Coronary artery (tissue), 2 donors: ENCODE results near the gene ENAM.
"Not testable (repeated sequence)": the region's sequence is repeated elsewhere in the genome, so short reads cannot be mapped to it uniquely, and the experiment has no call there.

Experiments used
- DNase-seq: peaks from one replicate; pipeline ENCODE4 v3.0.0-alpha.2; 2017; ENCODE audit warnings: low spot score
- H3K27ac ChIP-seq, 2 donors: fragments of 200-600 bp; sonication (generic); one replicate each; pipeline ENCODE4 v1.5.1; 2016 to 2019
- H3K4me3 ChIP-seq: fragments of 200-600 bp; sonication (generic); 2 replicates; pipeline ENCODE4 v1.5.1; 2016; ENCODE audit warnings: mild to moderate bottlenecking, moderate library complexity
- CTCF ChIP-seq: fragments of 200-600 bp; sonication (generic); IDR thresholded peaks from one replicate; pipeline ENCODE4 v1.5.1; 2019; ENCODE audit warnings: antibody characterized with exemption

ENAM gene

GRCh38 chr4:70651864-70652506, 23.4 kb downstream of the ENAM start:
- no peak for TF ChIP-seq CTCF
- no peak for DNase-seq
- no peak overlapping the region for H3K27ac ChIP-seq
- no peak overlapping the region for H3K4me3 ChIP-seq

GRCh38 chr4:70654605-70655011, 26.1 kb downstream of the ENAM start:
- no peak overlapping the region for H3K27ac ChIP-seq
- TF ChIP-seq CTCF: no peak
- H3K4me3 ChIP-seq: no peak overlapping the region
- no peak for DNase-seq

DNA sequence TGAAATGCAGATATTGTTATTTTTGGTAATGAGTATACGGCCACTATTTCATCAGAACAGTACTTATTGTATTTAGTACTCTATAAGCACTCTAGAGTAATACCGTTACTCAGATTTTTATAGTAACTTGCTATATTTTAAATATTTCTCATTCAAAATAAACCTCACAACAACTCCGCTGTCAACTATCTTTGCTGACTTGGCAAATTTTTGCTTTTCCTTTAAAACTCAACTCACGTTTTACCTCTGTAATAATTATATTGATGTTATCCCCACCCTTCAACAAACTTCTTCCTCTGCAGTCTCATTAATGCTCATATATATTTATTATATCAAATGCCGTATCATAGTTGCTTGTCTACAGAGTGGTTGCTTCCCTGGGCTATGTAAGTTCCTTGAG, 28.8 kb downstream of the ENAM start:
- DNase-seq: no peak
- Histone ChIP-seq H3K4me3 (no peak overlapping the region), H3K27ac (no peak overlapping the region)
- no peak for TF ChIP-seq CTCF

GRCh38 chr4:70658418-70658817, 29.9 kb downstream of the ENAM start:
- no peak for TF ChIP-seq CTCF
- DNase-seq: no peak
- Histone ChIP-seq H3K27ac (no peak overlapping the region), H3K4me3 (no peak overlapping the region)

GRCh38 chr4:70660106-70660505, 31.6 kb downstream of the ENAM start:
- Histone ChIP-seq H3K27ac (no peak overlapping the region), H3K4me3 (no peak overlapping the region)
- DNase-seq: no peak
- no peak for TF ChIP-seq CTCF

DNA sequence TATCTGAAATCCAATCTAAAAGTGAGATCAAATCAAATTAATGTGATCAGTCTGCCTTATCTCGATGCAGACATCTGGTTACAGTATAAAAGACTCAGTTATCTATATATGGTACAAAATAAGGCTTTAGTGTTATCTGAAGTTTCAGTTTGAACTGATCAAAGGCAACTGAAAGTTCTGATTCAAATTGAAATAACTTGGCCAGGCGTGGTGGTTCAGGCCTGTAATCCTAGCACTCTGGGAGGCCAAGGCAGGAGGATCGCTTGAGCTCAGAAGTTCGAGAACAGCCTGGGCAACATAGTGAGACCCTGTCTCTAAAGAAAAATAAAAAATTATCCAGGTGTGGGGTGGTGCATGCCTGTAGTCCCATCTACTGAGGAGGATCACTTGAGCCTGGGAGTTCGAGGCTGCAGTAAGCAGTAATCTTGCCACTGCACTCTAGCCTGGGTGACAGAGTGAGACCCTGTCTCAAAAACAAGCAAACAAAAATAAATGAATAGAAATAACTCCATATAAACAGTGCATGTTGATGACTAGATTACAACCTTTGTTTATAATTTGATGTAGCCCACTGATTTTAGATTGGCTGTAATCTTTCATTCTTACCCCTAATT, 32.9 kb downstream of the ENAM start:
- not testable (repeated sequence) for H3K4me3 ChIP-seq, H3K27ac ChIP-seq, DNase-seq

- no peak within 1 kb of the TSS for H3K27ac ChIP-seq
These were observed 37.8 kb downstream of the ENAM start, which contains the start of gene JCHAIN for GRCh38 chr4:70666369-70666768. Gene JCHAIN, minus strand, starts transcription at chr4:70666508. Its CDS starts 18 bp downstream, at chr4:70666490.

More at GRCh38 chr4:70666369-70666768, 37.8 kb downstream of the ENAM start, which contains the start of gene JCHAIN:
- no peak within 1 kb of the TSS for H3K4me3 ChIP-seq
- no peak for TF ChIP-seq CTCF
- no peak for DNase-seq
